Erythroblast (primary cell): Measurements from ENCODE around the gene ZNF302.

Experiments used
- GATA1 ChIP-seq: IDR thresholded peaks from 2 replicates; pipeline ENCODE4 v1.6.1; 2011; ENCODE audit warnings: low read depth, mild to moderate bottlenecking, control low read depth, low read length, moderate library complexity
- POLR2A ChIP-seq: IDR thresholded peaks from 2 replicates; pipeline ENCODE4 v1.6.1; 2011; ENCODE audit warnings: mild to moderate bottlenecking, low read length

DNA sequence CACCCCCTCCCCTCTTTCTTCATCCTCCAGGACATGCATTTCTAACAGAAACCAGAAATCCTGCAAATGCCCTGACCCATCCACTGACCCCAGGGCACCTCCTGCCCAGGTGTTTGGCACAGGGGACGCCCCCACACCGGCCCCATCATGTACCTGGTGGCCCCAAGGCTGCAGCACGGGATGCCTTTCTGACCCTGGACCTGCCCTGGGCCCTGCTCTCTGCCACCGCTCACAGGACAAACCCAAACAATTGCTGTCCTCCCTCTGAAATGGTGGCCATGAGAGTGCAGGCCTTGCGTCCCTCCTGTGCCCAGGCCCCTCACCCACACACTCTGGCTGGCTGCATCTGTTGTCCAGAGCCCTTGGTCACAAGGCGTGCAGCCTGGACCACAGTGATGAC is 12.6 kb upstream of the ZNF302 start:
- TF ChIP-seq POLR2A (no peak), GATA1 (no peak)
